ENCODE measurements around the gene GADL1. TPM values are rescaled to one million over a fixed set of nuclear protein-coding genes. Genes with fewer than 3 reads are reported as not detected.

Gene GADL1
- total RNA-seq, 1 donor from 2014 or later: not detected

GRCh38 chr3:30886888-30887287, 7.6 kb downstream of the GADL1 start:
- intact Hi-C loops (cut with micrococcal nuclease): no loop called here

GRCh38 chr3:30878862-30879261, 15.6 kb downstream of the GADL1 start:
- intact Hi-C loops (cut with micrococcal nuclease): no loop called here

- intact Hi-C loops (cut with micrococcal nuclease): no loop called here
Observed at GRCh38 chr3:30875505-30875904, 19.0 kb downstream of the GADL1 start.

- intact Hi-C loops (cut with micrococcal nuclease): no loop called here
Observed at GRCh38 chr3:30873671-30874070, 20.8 kb downstream of the GADL1 start.

- intact Hi-C loops (cut with micrococcal nuclease): no loop called here
Observed at GRCh38 chr3:30872879-30873278, 21.6 kb downstream of the GADL1 start.

- intact Hi-C loops (cut with micrococcal nuclease): no loop called here
Observed at GRCh38 chr3:30871720-30872119, 22.7 kb downstream of the GADL1 start.

- intact Hi-C loops (cut with micrococcal nuclease): no loop called here
Observed at GRCh38 chr3:30864836-30865235, 29.6 kb downstream of the GADL1 start.

GRCh38 chr3:30864132-30864531, 30.3 kb downstream of the GADL1 start:
- intact Hi-C loops (cut with micrococcal nuclease): no loop called here

GRCh38 chr3:30862004-30862403, 32.5 kb downstream of the GADL1 start:
- intact Hi-C loops (cut with micrococcal nuclease): no loop called here

GRCh38 chr3:30858894-30859389, 35.5 kb downstream of the GADL1 start:
- intact Hi-C loops (cut with micrococcal nuclease): no loop called here

- intact Hi-C loops (cut with micrococcal nuclease): no loop called here
Observed at GRCh38 chr3:30855400-30856292, 38.8 kb downstream of the GADL1 start.

- intact Hi-C loops (cut with micrococcal nuclease): no loop called here
Observed at GRCh38 chr3:30852833-30853232, 41.6 kb downstream of the GADL1 start.

GRCh38 chr3:30848087-30848779, 46.2 kb downstream of the GADL1 start:
- intact Hi-C loops (cut with micrococcal nuclease): no loop called here

- intact Hi-C loops (cut with micrococcal nuclease): no loop called here
Observed at GRCh38 chr3:30847592-30847991, 46.9 kb downstream of the GADL1 start.

- intact Hi-C loops (cut with micrococcal nuclease): no loop called here
Observed at GRCh38 chr3:30845606-30846005, 48.9 kb downstream of the GADL1 start.

GRCh38 chr3:30843877-30844276, 50.6 kb downstream of the GADL1 start:
- intact Hi-C loops (cut with micrococcal nuclease): no loop called here

- intact Hi-C loops (cut with micrococcal nuclease): no loop called here
Observed at GRCh38 chr3:30836141-30836540, 58.3 kb downstream of the GADL1 start.

GRCh38 chr3:30835667-30836066, 58.8 kb downstream of the GADL1 start:
- intact Hi-C loops (cut with micrococcal nuclease): no loop called here

GRCh38 chr3:30832961-30833575, 61.4 kb downstream of the GADL1 start:
- intact Hi-C loops (cut with micrococcal nuclease): no loop called here

- intact Hi-C loops (cut with micrococcal nuclease): no loop called here
Observed at GRCh38 chr3:30827080-30827479, 67.4 kb downstream of the GADL1 start.

- intact Hi-C loops (cut with micrococcal nuclease): no loop called here
Observed at GRCh38 chr3:30826531-30826942, 67.9 kb downstream of the GADL1 start.
